HepG2 (cell line): Measurements from ENCODE around the gene NECAB2. TPM values are rescaled to one million over a fixed set of nuclear protein-coding genes. Genes with fewer than 3 reads are reported as not detected.
A peak's percentile ranks its signal among the peaks of the same experiment; 100 is the strongest.

Experiments
- BRCA1 ChIP-seq: sonication (generic); formaldehyde crosslinking; IDR thresholded peaks from 2 replicates; pipeline ENCODE4 v1.4.0; 2020; ENCODE audit warnings: missing genetic modification reagents
- FOXK2 ChIP-seq: fragments of 450-650 bp; IDR thresholded peaks from 2 replicates; pipeline ENCODE4 v1.6.1; 2016
- HCFC1 ChIP-seq: fragments of 150-350 bp; IDR thresholded peaks from 2 replicates; pipeline ENCODE4 v1.6.1; 2014; ENCODE audit warnings: low read depth, low read length
- KLF11 ChIP-seq: IDR thresholded peaks from 2 replicates; pipeline ENCODE4 v1.6.1; 2016; ENCODE audit warnings: missing compliant biosample characterization
- MZF1 ChIP-seq: sonication (generic); formaldehyde crosslinking; IDR thresholded peaks from 2 replicates; pipeline ENCODE4 v1.8.1; 2023; ENCODE audit warnings: mild to moderate bottlenecking, missing genetic modification reagents, borderline replicate concordance
- NR2F1 ChIP-seq, 2 experiments: fragments of 450-650 bp in 1 of 2; formaldehyde crosslinking in 1 of 2; IDR thresholded peaks; 2 replicates each; pipeline versions ENCODE4 v1.5.0 to v1.6.1; 2016 to 2020; ENCODE audit warnings: mild to moderate bottlenecking in 1 of 2, missing compliant biosample characterization in 1 of 2, missing genetic modification reagents in 1 of 2, moderate library complexity in 1 of 2
- RARA ChIP-seq: IDR thresholded peaks from 2 replicates; pipeline ENCODE4 v1.6.1; 2016; ENCODE audit warnings: missing genetic modification reagents, missing compliant biosample characterization
- TEAD2 ChIP-seq: sonication (generic); formaldehyde crosslinking; IDR thresholded peaks from 2 replicates; pipeline ENCODE4 v1.9.0; 2021; ENCODE audit warnings: missing genetic modification reagents
- TOPORS ChIP-seq: sonication (generic); formaldehyde crosslinking; IDR thresholded peaks from 2 replicates; pipeline ENCODE4 v1.8.0; 2023; ENCODE audit warnings: mild to moderate bottlenecking, missing genetic modification reagents
- ZBTB7B ChIP-seq: sonication (generic); formaldehyde crosslinking; IDR thresholded peaks from 2 replicates; pipeline ENCODE4 v1.4.0; 2020; ENCODE audit warnings: missing genetic modification reagents
- ZFAT ChIP-seq: sonication (generic); formaldehyde crosslinking; conservative IDR thresholded peaks from 2 replicates; pipeline ENCODE4 v1.8.1; 2023; ENCODE audit warnings: missing genetic modification reagents, inconsistent platforms
- ZFY ChIP-seq: sonication (generic); formaldehyde crosslinking; IDR thresholded peaks from 2 replicates; pipeline ENCODE4 v1.4.0; 2020; ENCODE audit warnings: missing genetic modification reagents
- ZIK1 ChIP-seq: sonication (generic); formaldehyde crosslinking; IDR thresholded peaks from 2 replicates; pipeline ENCODE4 v1.5.0; 2020; ENCODE audit warnings: mild to moderate bottlenecking, low read depth, missing genetic modification reagents, borderline replicate concordance
- ZNF598 ChIP-seq: sonication (generic); formaldehyde crosslinking; IDR thresholded peaks from 2 replicates; pipeline ENCODE4 v1.5.1; 2020; ENCODE audit warnings: mild to moderate bottlenecking, missing genetic modification reagents, borderline replicate concordance
- ZNF660 ChIP-seq: sonication (generic); formaldehyde crosslinking; IDR thresholded peaks from 2 replicates; pipeline ENCODE4 v1.5.1; 2020; ENCODE audit warnings: mild to moderate bottlenecking, low read depth, missing genetic modification reagents, borderline replicate concordance
- ZNF670 ChIP-seq: sonication (generic); formaldehyde crosslinking; IDR thresholded peaks from 2 replicates; pipeline ENCODE4 v1.8.0; 2022; ENCODE audit warnings: mild to moderate bottlenecking, missing genetic modification reagents, borderline replicate concordance
- ZNF672 ChIP-seq: sonication (generic); formaldehyde crosslinking; IDR thresholded peaks from 2 replicates; pipeline ENCODE4 v1.8.1; 2022; ENCODE audit warnings: missing genetic modification reagents
- ZNF7 ChIP-seq: IDR thresholded peaks from 2 replicates; pipeline ENCODE4 v1.6.1; 2016; ENCODE audit warnings: missing biosample characterization, missing genetic modification reagents
- ZNF776 ChIP-seq: sonication (generic); formaldehyde crosslinking; IDR thresholded peaks from 2 replicates; pipeline ENCODE4 v1.4.0; 2020; ENCODE audit warnings: mild to moderate bottlenecking, missing genetic modification reagents
- ZSCAN12 ChIP-seq: sonication (generic); formaldehyde crosslinking; IDR thresholded peaks from 2 replicates; pipeline ENCODE4 v1.9.0; 2021; ENCODE audit warnings: mild to moderate bottlenecking, missing genetic modification reagents
- polyA plus RNA-seq, 8 experiments: library from polyadenylated mRNA; depleted of rRNA in 3 of 8; stranded (reverse) in 7 of 8; unstranded in 1 of 8; fragments of >200 nt; fragmentation: Illumina TruSeq in 4 of 8; extraction: Trizol in 4 of 8; gene quantifications; 2 replicates each; pipeline versions ENCODE4 v1.2.1 to v1.2.3, GENCODE V29; 2011 to 2016; ENCODE audit warnings: low read depth in 4 of 8, missing spikeins in 1 of 8, mixed read lengths in 1 of 8; ENCODE audit not compliant: insufficient read depth in 1 of 8
- total RNA-seq, 5 experiments: library from RNA; depleted of rRNA; stranded (reverse); fragments of >200 nt; fragmentation: Illumina TruSeq; extraction: Trizol; gene quantifications; 2 replicates each; pipeline ENCODE4 v1.2.3, GENCODE V29; 2016; ENCODE audit warnings: low read depth in 1 of 5
- TF ChIP-seq, protein P1 (sequence below), 2 experiments: fragments of 450-650 bp in 1 of 2; sonication (generic) in 1 of 2; formaldehyde crosslinking; IDR thresholded peaks; 2 replicates each; pipeline versions ENCODE4 v1.5.0 to v1.8.0; 2020 to 2022; ENCODE audit warnings: mild to moderate bottlenecking in 1 of 2, missing genetic modification reagents in 1 of 2
- TF ChIP-seq, protein P2 (sequence below): sonication (generic); formaldehyde crosslinking; IDR thresholded peaks from 2 replicates; pipeline ENCODE4 v1.4.0; 2020; ENCODE audit warnings: missing genetic modification reagents, borderline replicate concordance
- TF ChIP-seq, protein P3 (sequence below): sonication (generic); IDR thresholded peaks from 2 replicates; pipeline ENCODE4 v1.6.1; 2016; ENCODE audit warnings: low read depth, borderline replicate concordance
- TF ChIP-seq, protein P4 (sequence below): sonication (generic); formaldehyde crosslinking; IDR thresholded peaks from 2 replicates; pipeline ENCODE4 v1.4.0; 2020; ENCODE audit warnings: mild to moderate bottlenecking, missing genetic modification reagents
- TF ChIP-seq, protein P5 (sequence below): IDR thresholded peaks from 2 replicates; pipeline ENCODE4 v1.6.1; 2016

Gene NECAB2
- total and polyA plus RNA-seq, 2 of the 13 experiments (the other 11 are each of a cell fraction or from before 2014, with no cell fraction given): 0.21 to 0.49 TPM

DNA sequence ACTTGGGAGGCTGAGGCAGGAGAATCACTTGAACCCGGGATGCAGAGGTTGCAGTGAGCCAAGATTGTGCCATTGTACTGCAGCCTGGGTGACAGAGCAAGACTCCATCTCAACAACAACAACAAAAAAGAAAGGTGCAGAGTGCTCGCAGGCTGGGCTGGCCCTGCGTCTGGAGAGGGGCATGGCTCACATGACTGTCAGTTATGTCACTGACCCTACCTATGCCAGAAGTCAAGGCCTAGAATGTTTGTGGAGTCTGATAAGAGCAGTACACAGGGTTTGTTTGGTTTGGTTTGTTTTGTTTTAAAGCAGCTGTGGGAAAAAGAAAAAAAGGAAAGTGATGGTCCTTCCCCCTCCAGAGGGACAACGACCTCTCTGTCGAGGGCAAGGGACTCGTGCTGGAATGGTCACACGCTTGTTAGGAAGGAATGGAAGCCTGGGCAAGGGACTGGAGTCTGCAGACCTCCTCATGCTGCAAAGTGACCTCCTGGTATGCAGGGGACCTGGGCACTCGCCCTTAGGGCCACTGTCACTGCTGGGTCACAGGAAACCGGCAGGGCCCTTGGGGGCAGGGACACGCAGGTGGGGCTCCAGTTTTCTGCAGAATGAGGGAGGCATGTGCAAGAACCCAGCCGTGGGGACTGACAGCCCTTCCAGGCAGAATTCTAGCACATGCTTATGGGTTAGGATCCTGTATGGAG lies 25.1 kb upstream of the NECAB2 start (continued):
- peak; percentile 94 for TF ChIP-seq ZNF670 (CRISPR knock-in tag)
- TF ChIP-seq ZNF776: no peak
- TF ChIP-seq, protein P1, sequence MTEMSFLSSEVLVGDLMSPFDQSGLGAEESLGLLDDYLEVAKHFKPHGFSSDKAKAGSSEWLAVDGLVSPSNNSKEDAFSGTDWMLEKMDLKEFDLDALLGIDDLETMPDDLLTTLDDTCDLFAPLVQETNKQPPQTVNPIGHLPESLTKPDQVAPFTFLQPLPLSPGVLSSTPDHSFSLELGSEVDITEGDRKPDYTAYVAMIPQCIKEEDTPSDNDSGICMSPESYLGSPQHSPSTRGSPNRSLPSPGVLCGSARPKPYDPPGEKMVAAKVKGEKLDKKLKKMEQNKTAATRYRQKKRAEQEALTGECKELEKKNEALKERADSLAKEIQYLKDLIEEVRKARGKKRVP (CRISPR knock-in tag; IDR thresholded peaks at IDR 0.05): peak in 1 of 2 experiments; percentile 87; a peak in 2 of 4 replicates
- TF ChIP-seq ZNF672 (CRISPR knock-in tag): peak; percentile 55; the same call in 1 of the 2 replicates
- TF ChIP-seq, protein P2, sequence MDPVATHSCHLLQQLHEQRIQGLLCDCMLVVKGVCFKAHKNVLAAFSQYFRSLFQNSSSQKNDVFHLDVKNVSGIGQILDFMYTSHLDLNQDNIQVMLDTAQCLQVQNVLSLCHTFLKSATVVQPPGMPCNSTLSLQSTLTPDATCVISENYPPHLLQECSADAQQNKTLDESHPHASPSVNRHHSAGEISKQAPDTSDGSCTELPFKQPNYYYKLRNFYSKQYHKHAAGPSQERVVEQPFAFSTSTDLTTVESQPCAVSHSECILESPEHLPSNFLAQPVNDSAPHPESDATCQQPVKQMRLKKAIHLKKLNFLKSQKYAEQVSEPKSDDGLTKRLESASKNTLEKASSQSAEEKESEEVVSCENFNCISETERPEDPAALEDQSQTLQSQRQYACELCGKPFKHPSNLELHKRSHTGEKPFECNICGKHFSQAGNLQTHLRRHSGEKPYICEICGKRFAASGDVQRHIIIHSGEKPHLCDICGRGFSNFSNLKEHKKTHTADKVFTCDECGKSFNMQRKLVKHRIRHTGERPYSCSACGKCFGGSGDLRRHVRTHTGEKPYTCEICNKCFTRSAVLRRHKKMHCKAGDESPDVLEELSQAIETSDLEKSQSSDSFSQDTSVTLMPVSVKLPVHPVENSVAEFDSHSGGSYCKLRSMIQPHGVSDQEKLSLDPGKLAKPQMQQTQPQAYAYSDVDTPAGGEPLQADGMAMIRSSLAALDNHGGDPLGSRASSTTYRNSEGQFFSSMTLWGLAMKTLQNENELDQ (CRISPR knock-in tag): no peak
- no peak for TF ChIP-seq ZFAT (CRISPR knock-in tag)
- peak; percentile 74; the same call in 1 of the 2 replicates for TF ChIP-seq TOPORS (CRISPR knock-in tag)
- TF ChIP-seq TEAD2 (CRISPR knock-in tag): no peak
- TF ChIP-seq ZNF660: no peak
- peak; percentile 58; the same call in 1 of the 2 replicates for TF ChIP-seq ZFY (CRISPR knock-in tag)
- peak; percentile 93 to 99 for TF ChIP-seq NR2F1 (CRISPR knock-in tag; IDR thresholded peaks at IDR 0.05)
- TF ChIP-seq MZF1 (CRISPR knock-in tag): no peak
- no peak for TF ChIP-seq BRCA1
- TF ChIP-seq ZNF7 (CRISPR knock-in tag): peak; percentile 69; the same call in 1 of the 2 replicates
- TF ChIP-seq, protein P3, sequence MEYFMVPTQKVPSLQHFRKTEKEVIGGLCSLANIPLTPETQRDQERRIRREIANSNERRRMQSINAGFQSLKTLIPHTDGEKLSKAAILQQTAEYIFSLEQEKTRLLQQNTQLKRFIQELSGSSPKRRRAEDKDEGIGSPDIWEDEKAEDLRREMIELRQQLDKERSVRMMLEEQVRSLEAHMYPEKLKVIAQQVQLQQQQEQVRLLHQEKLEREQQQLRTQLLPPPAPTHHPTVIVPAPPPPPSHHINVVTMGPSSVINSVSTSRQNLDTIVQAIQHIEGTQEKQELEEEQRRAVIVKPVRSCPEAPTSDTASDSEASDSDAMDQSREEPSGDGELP: peak; percentile 98
- no peak; the same call in none of the 2 replicates for TF ChIP-seq ZIK1 (CRISPR knock-in tag)
- peak; percentile 95 for TF ChIP-seq FOXK2
- no peak for TF ChIP-seq ZNF598 (CRISPR knock-in tag)
- no peak; the same call in 1 of the 2 replicates for TF ChIP-seq HCFC1
- TF ChIP-seq, protein P4, sequence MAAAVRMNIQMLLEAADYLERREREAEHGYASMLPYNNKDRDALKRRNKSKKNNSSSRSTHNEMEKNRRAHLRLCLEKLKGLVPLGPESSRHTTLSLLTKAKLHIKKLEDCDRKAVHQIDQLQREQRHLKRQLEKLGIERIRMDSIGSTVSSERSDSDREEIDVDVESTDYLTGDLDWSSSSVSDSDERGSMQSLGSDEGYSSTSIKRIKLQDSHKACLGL: no peak
- peak; percentile 100 for TF ChIP-seq RARA (CRISPR knock-in tag)
- no peak for TF ChIP-seq ZSCAN12
- peak; percentile 95 for TF ChIP-seq ZBTB7B (CRISPR knock-in tag)
- TF ChIP-seq KLF11: peak; percentile 70; the same call in 1 of the 2 replicates
- TF ChIP-seq, protein P5, sequence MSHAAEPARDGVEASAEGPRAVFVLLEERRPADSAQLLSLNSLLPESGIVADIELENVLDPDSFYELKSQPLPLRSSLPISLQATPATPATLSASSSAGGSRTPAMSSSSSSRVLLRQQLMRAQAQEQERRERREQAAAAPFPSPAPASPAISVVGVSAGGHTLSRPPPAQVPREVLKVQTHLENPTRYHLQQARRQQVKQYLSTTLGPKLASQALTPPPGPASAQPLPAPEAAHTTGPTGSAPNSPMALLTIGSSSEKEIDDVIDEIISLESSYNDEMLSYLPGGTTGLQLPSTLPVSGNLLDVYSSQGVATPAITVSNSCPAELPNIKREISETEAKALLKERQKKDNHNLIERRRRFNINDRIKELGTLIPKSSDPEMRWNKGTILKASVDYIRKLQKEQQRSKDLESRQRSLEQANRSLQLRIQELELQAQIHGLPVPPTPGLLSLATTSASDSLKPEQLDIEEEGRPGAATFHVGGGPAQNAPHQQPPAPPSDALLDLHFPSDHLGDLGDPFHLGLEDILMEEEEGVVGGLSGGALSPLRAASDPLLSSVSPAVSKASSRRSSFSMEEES (CRISPR knock-in tag): peak; percentile 100
